ENCODE results near the gene NYAP2. TPM values are rescaled to one million over a fixed set of nuclear protein-coding genes. Genes with fewer than 3 reads are reported as not detected.

NYAP2 gene
- total RNA-seq, 1 experiment from 2014 or later, result not detected

- POLR2A ChIA-PET, result no interaction called here
- intact Hi-C loops (cut with micrococcal nuclease), result no loop called here
- BruUV-seq (replicated peaks), result no TSS peak
Observed at GRCh38 chr2:225484751-225485150, 85.2 kb downstream of the NYAP2 start.

More at GRCh38 chr2:225484751-225485150, 85.2 kb downstream of the NYAP2 start:
- Histone ChIP-seq H3K4me3 (replicated peaks in 1 of 2; ENCODE audit: low read depth in 1 of 2, low read length in 2 of 2) (no peak overlapping the region), H3K36me3 (ENCODE audit: control insufficient read depth in 1 of 2, insufficient read depth in 2 of 2, low read length in 2 of 2) (no peaks in the 10 kb centered on the region), H2AFZ (ENCODE audit: low read depth, low read length, poor library complexity, severe bottlenecking) (no peak overlapping the region), H3K27me3 (ENCODE audit: insufficient read depth, low read length) (no peaks in the 10 kb centered on the region), H3K9ac (ENCODE audit: low read length) (no peak overlapping the region), H3K4me2 (ENCODE audit: low read length) (no peak overlapping the region), H3K4me1 (ENCODE audit: control insufficient read depth in 1 of 2, insufficient read depth in 2 of 2, low read length in 2 of 2) (no peaks in the 10 kb centered on the region), H3K9me2 (ENCODE audit: insufficient read depth) (no peaks in the 10 kb centered on the region), H3K79me2 (ENCODE audit: insufficient read depth, low read length) (no peaks in the 10 kb centered on the region), H3K27ac (ENCODE audit: low read depth, low read length) (no peak overlapping the region), H4K20me1 (ENCODE audit: insufficient read depth) (no peaks in the 10 kb centered on the region), H3K9me3 (ENCODE audit: control insufficient read depth in 1 of 2, insufficient read depth in 1 of 2, low read depth in 1 of 2, low read length in 2 of 2) (no peaks in the 10 kb centered on the region)
- ChIA-PET CTCF (no interaction called here), RAD21 (ENCODE audit: low non-redundant PET in 1 of 2, low total read pairs in 2 of 2, uncharacterized antibody in 2 of 2, unreplicated experiment in 2 of 2) (no interaction called here)
- no peak for DNase-seq (ENCODE audit: low read depth, low spot score)
- TF ChIP-seq, protein P1, sequence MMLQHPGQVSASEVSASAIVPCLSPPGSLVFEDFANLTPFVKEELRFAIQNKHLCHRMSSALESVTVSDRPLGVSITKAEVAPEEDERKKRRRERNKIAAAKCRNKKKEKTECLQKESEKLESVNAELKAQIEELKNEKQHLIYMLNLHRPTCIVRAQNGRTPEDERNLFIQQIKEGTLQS (IDR thresholded peaks at IDR 0.05), result no peak
- TF ChIP-seq SIN3A (IDR thresholded peaks at IDR 0.05; ENCODE audit: low read depth) (no peak), ZNF274 (IDR thresholded peaks at IDR 0.05; ENCODE audit: low read depth, low read length) (no peak), REST (IDR thresholded peaks at IDR 0.05; ENCODE audit: low read depth) (no peak), ZFX (IDR thresholded peaks at IDR 0.05) (no peak), ELF1 (IDR thresholded peaks at IDR 0.05; ENCODE audit: borderline replicate concordance, low read depth) (no peak), EGR1 (IDR thresholded peaks at IDR 0.05; ENCODE audit: low read depth) (no peak), JUND (IDR thresholded peaks at IDR 0.05) (no peak), SRF (IDR thresholded peaks at IDR 0.05; ENCODE audit: low read depth) (no peak), CBX3 (IDR thresholded peaks at IDR 0.05; ENCODE audit: low read depth) (no peak), FOSL1 (IDR thresholded peaks at IDR 0.05; ENCODE audit: low read depth) (no peak), MAX (IDR thresholded peaks at IDR 0.05) (no peak), POLR2A (IDR thresholded peaks at IDR 0.05; ENCODE audit: borderline replicate concordance, extremely low read depth, insufficient read depth, insufficient read length) (no peak), EZH2 (IDR thresholded peaks at IDR 0.05) (no peak), TCF7L2 (IDR thresholded peaks at IDR 0.05; ENCODE audit: borderline replicate concordance, extremely low read depth, insufficient read depth, insufficient read length) (no peak), YY1 (IDR thresholded peaks at IDR 0.05; ENCODE audit: extremely low read depth, insufficient replicate concordance, low read depth, low read length) (no peak)
- TF ChIP-seq, protein P2, sequence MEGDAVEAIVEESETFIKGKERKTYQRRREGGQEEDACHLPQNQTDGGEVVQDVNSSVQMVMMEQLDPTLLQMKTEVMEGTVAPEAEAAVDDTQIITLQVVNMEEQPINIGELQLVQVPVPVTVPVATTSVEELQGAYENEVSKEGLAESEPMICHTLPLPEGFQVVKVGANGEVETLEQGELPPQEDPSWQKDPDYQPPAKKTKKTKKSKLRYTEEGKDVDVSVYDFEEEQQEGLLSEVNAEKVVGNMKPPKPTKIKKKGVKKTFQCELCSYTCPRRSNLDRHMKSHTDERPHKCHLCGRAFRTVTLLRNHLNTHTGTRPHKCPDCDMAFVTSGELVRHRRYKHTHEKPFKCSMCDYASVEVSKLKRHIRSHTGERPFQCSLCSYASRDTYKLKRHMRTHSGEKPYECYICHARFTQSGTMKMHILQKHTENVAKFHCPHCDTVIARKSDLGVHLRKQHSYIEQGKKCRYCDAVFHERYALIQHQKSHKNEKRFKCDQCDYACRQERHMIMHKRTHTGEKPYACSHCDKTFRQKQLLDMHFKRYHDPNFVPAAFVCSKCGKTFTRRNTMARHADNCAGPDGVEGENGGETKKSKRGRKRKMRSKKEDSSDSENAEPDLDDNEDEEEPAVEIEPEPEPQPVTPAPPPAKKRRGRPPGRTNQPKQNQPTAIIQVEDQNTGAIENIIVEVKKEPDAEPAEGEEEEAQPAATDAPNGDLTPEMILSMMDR (IDR thresholded peaks at IDR 0.05 in 2 of 3, conservative IDR thresholded peaks at IDR 0.05 in 1 of 3; ENCODE audit: borderline replicate concordance in 1 of 3, insufficient read depth in 1 of 3, low read depth in 2 of 3, low read length in 2 of 3), result no peak
- TF ChIP-seq, protein P3, sequence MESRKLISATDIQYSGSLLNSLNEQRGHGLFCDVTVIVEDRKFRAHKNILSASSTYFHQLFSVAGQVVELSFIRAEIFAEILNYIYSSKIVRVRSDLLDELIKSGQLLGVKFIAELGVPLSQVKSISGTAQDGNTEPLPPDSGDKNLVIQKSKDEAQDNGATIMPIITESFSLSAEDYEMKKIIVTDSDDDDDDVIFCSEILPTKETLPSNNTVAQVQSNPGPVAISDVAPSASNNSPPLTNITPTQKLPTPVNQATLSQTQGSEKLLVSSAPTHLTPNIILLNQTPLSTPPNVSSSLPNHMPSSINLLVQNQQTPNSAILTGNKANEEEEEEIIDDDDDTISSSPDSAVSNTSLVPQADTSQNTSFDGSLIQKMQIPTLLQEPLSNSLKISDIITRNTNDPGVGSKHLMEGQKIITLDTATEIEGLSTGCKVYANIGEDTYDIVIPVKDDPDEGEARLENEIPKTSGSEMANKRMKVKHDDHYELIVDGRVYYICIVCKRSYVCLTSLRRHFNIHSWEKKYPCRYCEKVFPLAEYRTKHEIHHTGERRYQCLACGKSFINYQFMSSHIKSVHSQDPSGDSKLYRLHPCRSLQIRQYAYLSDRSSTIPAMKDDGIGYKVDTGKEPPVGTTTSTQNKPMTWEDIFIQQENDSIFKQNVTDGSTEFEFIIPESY (IDR thresholded peaks at IDR 0.05; ENCODE audit: extremely low read depth, insufficient replicate concordance, low read length), result no peak
- no peak for ATAC-seq

Data from HCT116 (cell line).